Smooth muscle cell (in vitro differentiated cells): Measurements from ENCODE around the gene SERPINA3. TPM values are rescaled to one million over a fixed set of nuclear protein-coding genes. Genes with fewer than 3 reads are reported as not detected.
"Not testable (repeated sequence)": the region's sequence is repeated elsewhere in the genome, so short reads cannot be mapped to it uniquely, and the experiment has no call there.

Experiments used
- DNase-seq: peaks from one replicate; lab custom pipeline; 2025; ENCODE audit not compliant: unreplicated experiment; lab: John Stamatoyannopoulos, UW
- H2AFZ ChIP-seq: fragments of 200-600 bp; sonication (generic); 2 replicates; pipeline ENCODE4 v1.6.0; 2016; ENCODE audit warnings: antibody characterized with exemption, low read depth, mild to moderate bottlenecking
- H3F3A ChIP-seq: fragments of 200-600 bp; sonication (generic); 2 replicates; pipeline ENCODE4 v1.6.0; 2017; ENCODE audit warnings: antibody characterized with exemption, low read depth
- H3K27ac ChIP-seq: fragments of 200-600 bp; sonication (generic); 2 replicates; pipeline ENCODE4 v1.5.1; 2016; ENCODE audit warnings: low read depth, mild to moderate bottlenecking
- H3K27me3 ChIP-seq: fragments of 200-600 bp; sonication (generic); 2 replicates; pipeline ENCODE4 v1.6.1; 2016; ENCODE audit warnings: low read depth, mild to moderate bottlenecking
- H3K36me3 ChIP-seq: fragments of 200-600 bp; sonication (generic); 2 replicates; pipeline ENCODE4 v1.5.1; 2016; ENCODE audit warnings: low read depth
- H3K4me1 ChIP-seq: fragments of 200-600 bp; sonication (generic); 2 replicates; pipeline ENCODE4 v1.5.1; 2016; ENCODE audit warnings: low read depth
- H3K4me2 ChIP-seq: fragments of 200-600 bp; sonication (generic); 2 replicates; pipeline ENCODE4 v1.6.0; 2016; ENCODE audit warnings: mild to moderate bottlenecking
- H3K4me3 ChIP-seq: fragments of 200-600 bp; sonication (generic); 2 replicates; pipeline ENCODE4 v1.5.1; 2016; ENCODE audit warnings: mild to moderate bottlenecking
- H3K79me2 ChIP-seq: fragments of 200-600 bp; sonication (generic); 2 replicates; pipeline ENCODE4 v1.6.0; 2016; ENCODE audit warnings: low read depth, mild to moderate bottlenecking
- H3K9ac ChIP-seq: fragments of 200-600 bp; sonication (generic); 2 replicates; pipeline ENCODE4 v1.6.0; 2016; ENCODE audit warnings: low read depth
- H3K9me3 ChIP-seq: fragments of 200-600 bp; sonication (generic); replicated peaks from 2 replicates; pipeline ENCODE4 v1.5.1; 2016; ENCODE audit warnings: low read depth
- H4K20me1 ChIP-seq: fragments of 200-600 bp; sonication (generic); 2 replicates; pipeline ENCODE4 v1.6.0; 2016; ENCODE audit warnings: low read depth
- WGBS: methylation state at CpG from one replicate; pipeline ENCODE4 v1.1.7; 2016; ENCODE audit warnings: low lambda C conversion rate; 5-methylcytosine and 5-hydroxymethylcytosine counted together
- polyA plus RNA-seq: library from polyadenylated mRNA; unstranded; fragments of >200 nt; fragmentation: Nextera tagmentation; extraction: Ambion mirVana; gene quantifications from 2 replicates; pipeline ENCODE4 v1.2.1, GENCODE V29; 2016
- total RNA-seq: library from RNA; depleted of rRNA; stranded (reverse); fragments of >200 nt; gene quantifications from 2 replicates; pipeline ENCODE4 v1.2.3, GENCODE V29; 2014
- TF ChIP-seq, protein P1 (sequence below): fragments of 200-600 bp; sonication (generic); IDR thresholded peaks from 2 replicates; pipeline ENCODE4 v1.5.1; 2017; ENCODE audit warnings: borderline replicate concordance, mild to moderate bottlenecking, antibody characterized with exemption; ENCODE audit not compliant: insufficient read depth, poor library complexity, severe bottlenecking

The SERPINA3 gene
- total and polyA plus RNA-seq, 2 experiments from 2014 or later: 0.45 to 3.2 TPM

DNA sequence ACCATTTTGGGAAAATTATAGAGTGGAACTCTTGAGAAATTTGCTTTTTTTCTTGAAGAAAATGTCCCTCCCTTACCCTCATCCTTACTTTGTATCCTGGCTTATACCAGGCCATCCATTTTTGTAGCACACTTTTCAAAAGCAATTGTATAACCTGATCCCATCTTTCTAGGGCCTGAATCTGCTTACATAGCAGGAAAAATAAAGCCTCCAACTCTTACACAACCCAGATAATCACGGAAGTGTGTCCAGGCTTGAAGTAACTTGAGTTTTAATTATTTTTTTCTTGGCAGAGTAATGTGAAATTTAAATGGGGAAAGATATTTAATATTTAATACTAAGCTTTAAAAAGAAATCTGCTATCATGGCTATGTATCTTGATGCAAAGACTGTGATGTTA, 23.0 kb downstream of the SERPINA3 start:
- Histone ChIP-seq H3K79me2 (no peaks in the 10 kb centered on the region), H3K9me3 (no peaks in the 10 kb centered on the region), H3F3A (no peaks in the 10 kb centered on the region), H2AFZ (no peak overlapping the region), H3K4me1 (no peaks in the 10 kb centered on the region), H3K27ac (no peak overlapping the region), H3K4me3 (no peak overlapping the region), H3K36me3 (no peaks in the 10 kb centered on the region), H3K27me3 (peaks cover 5% of the 10 kb centered on the region), H3K4me2 (no peak overlapping the region), H4K20me1 (no peaks in the 10 kb centered on the region), H3K9ac (no peak overlapping the region)
- no peak for DNase-seq
- TF ChIP-seq, protein P1, sequence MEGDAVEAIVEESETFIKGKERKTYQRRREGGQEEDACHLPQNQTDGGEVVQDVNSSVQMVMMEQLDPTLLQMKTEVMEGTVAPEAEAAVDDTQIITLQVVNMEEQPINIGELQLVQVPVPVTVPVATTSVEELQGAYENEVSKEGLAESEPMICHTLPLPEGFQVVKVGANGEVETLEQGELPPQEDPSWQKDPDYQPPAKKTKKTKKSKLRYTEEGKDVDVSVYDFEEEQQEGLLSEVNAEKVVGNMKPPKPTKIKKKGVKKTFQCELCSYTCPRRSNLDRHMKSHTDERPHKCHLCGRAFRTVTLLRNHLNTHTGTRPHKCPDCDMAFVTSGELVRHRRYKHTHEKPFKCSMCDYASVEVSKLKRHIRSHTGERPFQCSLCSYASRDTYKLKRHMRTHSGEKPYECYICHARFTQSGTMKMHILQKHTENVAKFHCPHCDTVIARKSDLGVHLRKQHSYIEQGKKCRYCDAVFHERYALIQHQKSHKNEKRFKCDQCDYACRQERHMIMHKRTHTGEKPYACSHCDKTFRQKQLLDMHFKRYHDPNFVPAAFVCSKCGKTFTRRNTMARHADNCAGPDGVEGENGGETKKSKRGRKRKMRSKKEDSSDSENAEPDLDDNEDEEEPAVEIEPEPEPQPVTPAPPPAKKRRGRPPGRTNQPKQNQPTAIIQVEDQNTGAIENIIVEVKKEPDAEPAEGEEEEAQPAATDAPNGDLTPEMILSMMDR: no peak
- 80% methylated on average over 1 of the region's 1 CpG for WGBS

DNA sequence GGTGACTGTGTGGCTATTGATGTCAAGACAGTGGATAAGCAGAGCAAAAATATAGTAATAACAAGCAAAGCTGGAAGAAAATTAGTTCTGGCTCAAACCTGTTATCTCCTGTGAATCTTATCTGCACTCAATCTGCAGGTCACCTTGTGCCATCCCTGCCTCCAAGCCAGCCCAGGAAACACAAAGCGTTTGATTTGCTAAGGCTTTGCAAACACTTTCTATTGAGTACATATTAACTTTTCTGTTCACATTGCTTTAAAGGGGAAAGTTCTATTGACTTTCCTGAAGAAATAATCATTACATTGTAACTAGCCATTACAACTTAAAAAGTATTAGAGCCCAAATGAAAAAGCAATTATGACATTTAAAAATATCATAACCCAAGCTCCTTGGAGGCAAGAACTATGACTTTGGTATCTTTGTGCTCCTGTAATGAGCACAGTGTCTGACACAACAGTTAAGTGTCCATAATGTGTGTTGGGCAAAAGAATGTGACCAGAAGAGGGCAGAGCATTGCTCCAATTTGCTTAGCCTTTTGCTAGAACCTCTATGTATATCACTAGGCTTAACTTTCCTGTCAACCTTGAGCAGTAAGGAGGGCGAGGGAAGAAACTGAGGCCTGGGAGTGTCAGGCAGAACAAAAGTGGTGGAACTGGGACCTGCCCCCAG, 24.7 kb downstream of the SERPINA3 start:
- Histone ChIP-seq H3K4me3 (no peak overlapping the region), H3K79me2 (no peaks in the 10 kb centered on the region), H3K36me3 (no peaks in the 10 kb centered on the region), H3K27ac (no peak overlapping the region), H3F3A (no peaks in the 10 kb centered on the region), H3K4me1 (no peaks in the 10 kb centered on the region), H3K4me2 (no peak overlapping the region), H4K20me1 (no peaks in the 10 kb centered on the region), H3K9me3 (no peaks in the 10 kb centered on the region), H3K9ac (no peak overlapping the region), H3K27me3 (peaks cover 5% of the 10 kb centered on the region), H2AFZ (no peak overlapping the region)
- no peak for DNase-seq
- TF ChIP-seq, protein P1: no peak
- 69% methylated on average over 2 of the region's 2 CpGs for WGBS

DNA sequence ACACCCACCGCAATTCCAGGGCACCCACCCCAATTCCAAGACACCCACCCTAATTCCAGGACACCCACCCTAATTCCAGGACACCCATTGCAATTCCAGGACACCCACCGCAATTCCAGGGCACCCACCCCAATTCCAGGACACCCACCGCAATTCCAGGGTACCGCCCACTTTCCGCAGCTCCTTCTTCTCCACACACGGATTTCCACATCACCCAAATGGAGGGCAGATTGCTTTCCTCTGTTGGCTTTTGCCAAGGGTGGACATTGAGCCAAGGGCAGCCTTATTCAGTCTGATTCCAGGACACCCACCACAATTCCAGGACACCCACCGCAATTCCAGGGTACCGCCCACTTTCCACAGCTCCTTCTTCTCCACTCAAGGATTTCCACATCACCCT, 25.6 kb downstream of the SERPINA3 start:
- not testable (repeated sequence) for H3K9ac ChIP-seq, H3F3A ChIP-seq, H3K4me1 ChIP-seq, H2AFZ ChIP-seq, H3K79me2 ChIP-seq, H3K27me3 ChIP-seq, H3K4me3 ChIP-seq, DNase-seq, H3K9me3 ChIP-seq, H4K20me1 ChIP-seq, H3K36me3 ChIP-seq, H3K27ac ChIP-seq, H3K4me2 ChIP-seq
- 93% methylated on average over 7 of the region's 8 CpGs for WGBS

DNA sequence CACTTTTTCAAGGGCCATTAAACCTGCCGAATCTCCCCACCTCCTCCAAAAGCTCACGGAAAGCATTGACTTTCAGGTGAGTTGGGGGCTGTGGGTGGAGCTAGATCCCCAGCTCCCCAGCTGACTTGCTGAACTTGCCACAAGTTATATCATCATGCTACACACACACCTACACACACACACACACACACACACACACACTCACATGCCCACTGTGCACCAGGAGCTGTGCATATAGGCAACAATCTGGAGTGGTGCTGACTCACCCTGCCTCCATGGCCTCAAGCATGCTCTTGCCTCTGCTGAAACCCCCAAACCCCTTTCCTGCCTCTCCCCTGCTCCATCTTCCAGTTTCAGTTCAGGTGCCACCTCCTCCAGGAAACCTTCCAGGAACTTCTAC, 26.1 kb downstream of the SERPINA3 start:
- no peak overlapping the region for H2AFZ ChIP-seq
- TF ChIP-seq, protein P1: no peak
- 94% methylated on average over 2 of the region's 2 CpGs for WGBS

More for the DNA sequence above, 26.1 kb downstream of the SERPINA3 start:
- Histone ChIP-seq H4K20me1 (no peaks in the 10 kb centered on the region), H3K36me3 (no peaks in the 10 kb centered on the region), H3K79me2 (no peaks in the 10 kb centered on the region), H3K4me2 (no peak overlapping the region), H3K9me3 (no peaks in the 10 kb centered on the region), H3K27ac (no peak overlapping the region), H3K4me3 (no peak overlapping the region), H3K27me3 (peaks cover 5% of the 10 kb centered on the region), H3K4me1 (no peaks in the 10 kb centered on the region), H3F3A (no peaks in the 10 kb centered on the region), H3K9ac (no peak overlapping the region)
- no peak for DNase-seq
